GM19193 (cell line): Measurements from ENCODE around the gene MACROH2A1.

ENCODE experiments used
- POLR2A ChIP-seq: IDR thresholded peaks from 4 replicates; pipeline ENCODE4 v1.6.1; 2011; ENCODE audit not compliant: insufficient read depth, insufficient read length; ENCODE audit errors: extremely low read depth

Gene MACROH2A1

DNA sequence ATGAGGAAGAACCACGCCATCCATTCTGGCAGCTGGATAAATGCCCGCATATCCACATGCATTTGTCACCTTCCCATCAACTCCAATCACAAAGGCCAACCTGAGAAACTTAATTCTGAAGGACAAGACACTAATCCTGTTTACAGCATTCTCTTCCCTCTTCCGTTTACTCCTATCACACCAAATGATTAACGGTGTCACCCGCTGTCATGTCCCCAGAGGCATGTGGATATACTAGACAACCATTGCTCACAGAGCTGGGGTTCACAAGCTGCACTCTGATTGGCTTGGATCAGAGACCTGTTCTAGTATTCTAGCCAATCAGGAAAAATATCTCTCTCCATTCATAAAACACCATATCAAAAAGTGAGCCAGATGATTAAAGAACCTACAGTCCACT, 3.6 kb downstream of the MACROH2A1 start:
- TF ChIP-seq POLR2A, result no peak

DNA sequence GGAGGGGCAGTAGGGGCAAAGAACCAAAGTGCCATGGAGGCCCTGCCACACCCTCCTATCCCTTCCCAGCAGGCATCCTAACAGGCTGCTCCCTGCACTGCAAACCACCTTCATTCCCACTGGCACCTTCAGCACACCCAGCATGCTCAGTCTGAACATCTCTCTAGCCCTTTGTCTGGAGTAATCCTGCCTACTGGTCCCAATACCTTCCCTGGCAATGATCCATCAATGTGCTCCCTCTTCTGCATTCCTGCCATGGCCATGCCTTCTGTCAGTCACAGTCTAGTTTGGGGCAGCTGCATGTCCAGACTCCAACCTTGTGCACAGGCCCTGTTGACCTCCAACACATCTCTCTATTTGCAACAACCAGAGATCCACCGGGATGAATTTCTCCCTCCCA, 4.9 kb downstream of the MACROH2A1 start:
- TF ChIP-seq POLR2A, result no peak

DNA sequence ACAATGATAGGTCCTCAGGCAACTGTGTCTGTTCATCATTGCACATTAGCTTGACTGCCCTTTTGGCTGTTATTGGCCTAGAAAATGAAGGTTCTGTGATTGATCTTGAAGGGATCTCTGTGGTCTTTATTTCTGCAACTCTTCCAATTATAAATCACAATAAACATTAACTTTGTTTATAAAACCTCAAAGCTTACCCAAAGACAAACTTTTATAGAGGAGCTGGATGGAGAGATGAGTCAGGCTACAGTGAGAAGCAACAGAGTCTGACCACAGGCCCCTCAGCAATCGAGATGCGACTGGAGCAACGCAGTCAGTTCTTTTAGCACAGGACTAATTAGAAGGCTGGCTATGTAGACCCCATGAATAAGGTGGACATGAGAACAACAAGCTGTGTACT, 5.3 kb downstream of the MACROH2A1 start:
- TF ChIP-seq POLR2A, result no peak

DNA sequence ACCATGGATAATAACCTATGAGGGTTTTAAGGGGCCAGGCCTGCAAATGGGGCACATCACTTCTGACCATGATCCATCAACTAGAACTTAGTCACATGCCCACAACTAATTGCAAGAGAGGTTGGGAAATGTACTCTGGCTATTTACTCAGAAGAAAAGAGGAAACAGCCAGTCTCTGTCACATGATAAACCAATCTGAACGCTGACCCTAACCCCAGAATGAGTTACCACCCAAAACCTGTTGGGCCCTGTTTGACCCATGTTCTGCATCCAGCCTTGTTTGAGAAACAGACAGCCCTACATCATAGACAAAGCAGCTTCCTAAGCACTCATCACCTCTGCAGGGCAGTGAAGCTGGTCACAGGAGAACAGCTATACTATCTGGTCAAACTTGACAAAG, 5.8 kb downstream of the MACROH2A1 start:
- TF ChIP-seq POLR2A, result no peak

DNA sequence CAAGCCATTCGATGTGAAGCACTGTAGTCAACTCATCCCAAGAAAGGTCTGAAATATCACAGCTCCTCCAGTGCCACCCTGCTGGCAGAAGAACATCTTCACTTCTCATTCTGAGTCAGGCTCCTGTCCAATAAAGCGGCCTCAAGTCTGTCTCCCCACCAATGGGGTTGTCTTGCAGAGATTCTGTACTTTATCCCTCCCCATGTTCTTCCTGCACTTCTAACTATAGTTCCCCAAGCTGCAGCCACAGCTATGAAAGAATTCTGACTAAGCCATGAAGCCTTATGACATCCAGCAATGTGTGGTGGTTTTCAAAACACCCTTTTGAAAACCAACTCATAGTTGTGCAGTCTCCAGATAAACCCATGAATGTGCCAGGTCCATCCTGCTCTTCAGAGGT, 6.8 kb downstream of the MACROH2A1 start:
- TF ChIP-seq POLR2A, result no peak

DNA sequence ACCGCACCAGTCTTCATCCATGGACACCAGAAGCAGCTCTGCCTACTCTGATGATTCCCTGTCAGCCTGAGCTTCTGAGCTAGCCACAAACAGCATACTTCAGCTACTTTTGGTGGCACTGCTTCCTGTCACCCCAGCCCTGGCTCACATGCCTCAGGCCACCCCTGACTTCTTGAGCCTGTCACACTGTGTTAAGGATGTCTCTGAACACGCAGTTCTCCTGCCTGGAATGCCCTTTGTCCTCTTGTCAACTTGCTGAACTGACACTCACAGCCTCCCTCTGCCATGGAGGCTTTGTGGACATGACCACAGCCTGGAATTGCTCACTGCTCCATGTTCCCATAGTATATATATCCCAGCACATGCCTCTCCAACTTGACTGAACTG, 7.2 kb downstream of the MACROH2A1 start:
- TF ChIP-seq POLR2A, result no peak

DNA sequence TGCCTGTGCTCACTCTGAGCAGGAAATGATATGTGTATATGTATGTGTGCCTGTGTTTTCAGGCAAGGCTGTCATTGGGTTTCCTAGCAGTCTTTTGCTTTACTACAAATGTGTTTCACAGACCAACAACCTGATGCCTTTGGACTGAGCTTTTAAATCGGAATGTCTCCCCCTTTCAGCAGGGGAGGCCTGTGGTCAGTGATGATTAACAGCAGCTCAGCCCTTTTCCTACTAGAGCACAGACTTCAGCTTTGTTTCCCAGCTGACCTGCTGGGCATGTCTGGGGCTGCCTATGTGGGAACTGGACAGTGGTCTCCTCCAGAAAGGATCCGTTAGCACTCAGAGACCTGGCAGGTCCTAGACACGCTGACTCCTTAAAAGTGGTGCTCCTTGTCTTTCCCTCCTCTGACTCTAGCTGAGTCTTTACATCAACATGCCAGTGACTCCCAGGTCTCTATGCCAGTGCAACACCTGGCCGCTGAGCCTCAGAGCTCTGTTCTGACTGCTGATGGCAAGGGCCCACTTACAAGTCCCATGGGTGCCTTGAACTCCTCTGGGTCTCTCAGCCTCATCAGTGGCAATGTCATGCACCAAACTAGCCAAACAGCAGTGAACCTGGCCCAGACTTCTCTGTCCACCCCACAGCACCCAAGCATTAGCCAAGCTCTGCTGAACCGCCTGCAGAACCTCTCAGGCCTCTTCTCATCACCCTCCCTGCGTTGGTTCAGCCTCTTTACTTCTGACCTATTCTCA, 7.7 kb downstream of the MACROH2A1 start:
- no peak for TF ChIP-seq POLR2A

DNA sequence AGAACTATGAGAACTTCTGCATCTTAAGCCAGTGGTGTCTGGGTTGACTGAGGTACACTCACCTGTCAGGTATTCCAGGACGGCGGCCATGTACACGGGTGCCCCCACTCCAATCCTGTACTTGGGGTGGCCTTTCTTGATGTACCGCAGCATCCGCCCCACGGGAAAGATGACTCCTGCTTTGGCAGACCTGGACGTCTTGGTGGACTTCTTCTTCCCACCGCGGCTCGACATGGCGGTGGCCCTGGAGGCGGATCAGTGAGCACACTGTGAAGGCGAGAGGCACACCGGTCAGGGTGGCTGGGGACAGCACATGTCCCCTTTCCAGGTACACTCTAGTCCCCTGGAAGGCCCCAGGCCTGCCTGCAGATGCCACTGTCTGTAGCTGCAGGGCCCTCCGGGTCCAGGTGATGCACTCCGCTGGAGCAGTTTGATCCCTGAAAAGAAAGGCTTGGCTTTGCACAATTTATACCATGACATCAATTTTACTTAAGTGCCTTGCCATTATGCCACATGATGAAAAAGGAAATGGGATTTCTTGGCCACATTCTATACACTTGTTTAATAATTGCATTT, 10.1 kb downstream of the MACROH2A1 start:
- no peak for TF ChIP-seq POLR2A

DNA sequence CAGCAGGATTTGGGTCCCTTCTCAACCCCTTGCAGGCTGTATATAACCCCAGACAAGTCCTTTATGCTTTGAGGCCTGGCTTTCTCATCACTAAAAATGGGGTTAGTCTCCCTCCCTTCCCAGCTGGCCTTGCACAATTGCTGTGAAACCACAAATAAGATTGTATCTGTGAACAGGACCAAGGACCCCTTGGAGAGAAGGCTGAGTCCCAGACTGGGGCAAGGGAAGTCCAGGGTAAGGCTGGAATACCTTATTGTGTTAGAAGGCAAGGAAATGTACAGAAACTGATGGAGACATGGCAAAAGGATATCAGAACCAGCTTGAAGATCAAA, 11.4 kb downstream of the MACROH2A1 start:
- no peak for TF ChIP-seq POLR2A

DNA sequence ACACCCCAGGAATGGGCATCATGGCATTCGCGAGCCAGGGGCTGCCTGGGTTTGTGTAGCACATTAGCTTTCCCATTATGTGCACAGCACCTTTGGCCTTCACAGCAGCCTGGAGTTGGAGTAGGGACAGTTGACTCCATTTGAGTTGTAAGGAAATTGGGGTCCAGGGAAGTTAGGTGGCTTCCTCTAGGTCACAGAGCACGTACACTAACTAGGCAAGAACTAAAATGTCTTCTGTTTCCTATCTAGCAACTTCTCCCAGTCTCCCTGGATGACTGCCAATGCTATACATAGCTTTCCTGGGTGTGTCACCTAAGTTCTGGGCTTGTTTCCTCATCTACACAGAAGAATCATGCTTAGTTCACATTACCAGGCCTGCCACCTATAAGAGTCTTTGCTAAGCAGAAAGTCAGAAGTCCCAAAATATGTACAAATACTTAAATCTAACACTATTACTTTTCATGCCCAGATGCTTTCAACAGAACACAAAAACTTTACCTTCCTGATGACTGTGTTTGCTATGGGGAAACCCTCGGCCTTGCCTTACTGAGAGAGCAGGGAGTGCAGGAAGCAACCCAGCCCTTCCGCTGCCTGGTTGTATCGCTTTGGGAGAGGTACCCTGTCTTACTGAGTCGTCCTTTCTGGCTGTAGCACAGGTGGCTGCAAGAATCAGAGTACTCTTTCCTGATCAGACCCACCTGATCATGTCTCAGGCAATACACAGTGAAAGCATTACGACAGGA, 12.0 kb downstream of the MACROH2A1 start:
- no peak for TF ChIP-seq POLR2A

DNA sequence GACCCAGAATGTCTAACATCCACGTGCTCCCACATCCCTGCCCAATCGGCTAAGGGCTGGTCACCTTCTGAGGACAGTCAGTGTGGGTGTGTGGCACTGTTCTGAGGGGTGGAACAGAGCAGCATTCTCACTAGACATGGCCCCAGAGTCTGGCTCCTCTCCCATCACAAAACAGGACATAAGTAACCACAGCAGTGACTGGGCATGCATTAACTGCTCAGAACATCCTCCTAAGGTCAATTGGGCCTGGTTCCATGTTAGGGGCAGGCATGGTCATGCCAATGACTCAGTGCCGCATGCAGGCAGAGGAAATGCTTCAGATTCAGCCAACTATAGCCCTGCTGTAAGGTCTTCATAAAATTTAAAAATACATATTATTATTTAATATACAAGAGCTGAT, 12.9 kb downstream of the MACROH2A1 start:
- TF ChIP-seq POLR2A, result no peak

DNA sequence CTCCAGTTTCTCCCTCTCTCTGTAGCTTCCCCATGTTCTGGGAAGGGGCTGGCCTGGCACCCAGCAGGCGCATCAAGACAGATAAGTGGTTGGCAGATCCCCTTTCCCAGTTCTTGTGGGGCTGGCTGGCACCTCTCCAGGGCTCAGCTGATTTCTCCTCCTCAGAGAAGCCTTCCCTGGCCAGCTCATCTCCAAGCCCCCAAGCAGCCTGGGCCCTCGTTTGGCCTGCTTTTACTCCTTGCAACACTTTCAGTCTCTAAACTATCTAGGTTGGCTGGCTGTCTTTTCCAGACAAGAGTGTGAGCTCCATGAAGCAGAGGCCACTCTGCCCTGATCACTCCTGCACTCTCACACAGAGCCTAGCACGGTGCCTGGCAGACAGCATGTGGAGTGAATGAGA, 13.5 kb downstream of the MACROH2A1 start:
- TF ChIP-seq POLR2A, result no peak

DNA sequence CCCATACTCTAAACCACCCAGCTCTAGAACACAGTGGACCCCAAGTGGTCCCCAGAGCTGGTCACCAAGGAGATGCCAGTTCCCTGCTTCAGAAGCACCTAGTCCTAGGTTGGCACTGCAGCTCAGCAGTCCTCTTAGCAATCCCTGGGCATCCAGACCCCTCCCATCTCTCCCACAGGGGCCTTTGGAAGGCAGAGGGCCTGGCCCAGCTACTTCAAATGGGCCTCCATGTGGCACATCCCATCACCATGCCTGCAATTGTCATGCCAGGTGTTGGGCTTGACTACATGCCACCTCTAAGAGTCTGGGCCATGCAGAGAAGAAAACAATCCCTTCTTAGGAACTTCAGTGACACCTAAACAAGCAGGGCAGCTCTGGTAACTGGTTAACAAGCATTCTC, 14.1 kb downstream of the MACROH2A1 start:
- no peak for TF ChIP-seq POLR2A

DNA sequence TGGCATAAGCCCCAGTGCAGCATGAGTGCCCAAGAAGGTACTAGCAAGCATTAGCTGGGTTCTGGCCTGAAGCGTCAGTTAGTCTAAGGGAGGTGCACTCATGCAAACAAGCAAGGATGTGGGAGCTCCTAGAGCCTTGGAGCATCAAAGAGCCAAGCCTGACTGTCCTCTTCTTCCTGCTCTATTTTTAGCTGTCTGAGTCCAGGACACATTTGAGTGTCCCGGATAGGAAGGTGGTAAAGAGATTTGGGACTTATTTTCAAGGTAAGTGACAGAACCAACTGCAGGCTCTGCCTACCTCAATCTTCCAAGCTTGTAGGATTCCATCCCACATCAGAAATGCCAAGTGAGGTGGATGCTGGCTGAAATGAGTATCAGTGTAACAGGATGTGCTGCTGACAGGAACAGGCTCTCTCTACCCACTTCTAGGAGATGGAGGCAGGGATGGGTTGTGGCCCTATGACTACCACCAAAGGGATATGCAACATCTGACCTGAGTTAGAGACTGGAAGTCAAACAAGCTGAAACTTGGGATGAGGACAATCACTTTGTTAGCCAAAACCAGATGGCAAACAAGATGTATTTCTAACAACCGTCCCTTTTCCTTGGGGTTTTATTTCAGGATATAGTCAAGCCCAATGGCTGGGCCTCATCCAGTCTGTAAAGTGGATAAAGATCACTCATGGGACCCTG, 15.1 kb downstream of the MACROH2A1 start:
- TF ChIP-seq POLR2A, result no peak

DNA sequence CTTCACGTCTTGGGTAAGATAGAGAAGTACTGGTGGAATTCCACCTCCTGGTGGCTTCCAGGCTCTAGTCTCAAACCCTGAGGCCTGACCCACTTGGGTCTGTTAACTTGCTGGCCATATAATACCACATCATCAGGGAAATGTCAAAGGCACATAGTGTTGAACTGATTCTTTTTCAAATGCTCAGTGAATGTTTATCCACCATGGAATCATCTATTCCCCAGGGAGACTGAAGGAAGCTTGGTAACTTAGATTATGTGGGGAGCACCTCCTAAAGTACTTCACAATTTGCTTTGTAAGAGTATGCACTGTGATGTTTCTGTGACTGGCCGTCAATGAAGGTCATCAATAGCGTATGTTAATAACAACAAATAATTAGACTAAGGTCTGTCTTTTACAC, 16.1 kb downstream of the MACROH2A1 start:
- no peak for TF ChIP-seq POLR2A
